NCI-H2029 (cell line): Measurements from ENCODE around the gene MSH3.
"Not testable (repeated sequence)": the region's sequence is repeated elsewhere in the genome, so short reads cannot be mapped to it uniquely, and the experiment has no call there.

ENCODE experiments used
- DNase-seq: peaks from one replicate; lab custom pipeline; 2025; lab: John Stamatoyannopoulos, UW

MSH3 gene

DNA sequence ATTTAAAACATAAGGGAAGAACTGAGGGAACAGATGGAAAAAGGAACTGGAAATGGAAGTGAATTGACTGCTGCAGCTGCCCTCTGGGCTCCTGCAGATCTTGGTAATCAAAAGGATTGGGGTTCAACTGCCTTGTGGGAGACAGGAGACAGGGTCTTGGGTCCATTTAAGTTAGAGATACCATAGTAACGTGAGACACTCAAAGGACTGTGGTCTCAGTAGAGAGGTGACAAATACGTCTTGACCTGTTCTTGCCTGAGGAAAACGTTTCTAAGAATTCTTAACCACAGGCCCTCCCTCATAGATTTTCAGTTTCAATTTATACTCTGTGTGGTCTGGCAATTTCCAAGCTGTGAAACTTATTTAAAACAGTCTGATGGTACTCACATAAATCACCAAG lies 101.2 kb downstream of the MSH3 start:
- DNase-seq, result no peak

DNA sequence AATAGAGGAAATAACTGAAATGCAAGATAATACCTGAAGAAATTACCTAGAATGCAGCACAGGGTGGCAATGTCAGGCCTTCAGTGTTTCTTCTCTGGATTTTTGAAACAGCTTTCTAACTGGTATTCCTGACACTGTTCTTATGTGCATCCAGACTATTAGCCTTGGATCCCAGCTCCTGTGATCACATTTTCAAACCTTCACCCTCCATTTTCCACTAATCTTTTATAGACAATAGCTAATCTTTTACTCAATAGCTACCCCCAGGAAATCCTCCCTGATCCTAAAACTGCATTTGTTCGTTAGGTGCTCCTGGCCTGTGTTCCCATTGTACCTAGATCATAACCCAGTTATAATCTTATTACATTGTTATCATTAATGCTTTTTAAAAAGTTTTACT lies 101.8 kb downstream of the MSH3 start:
- DNase-seq, result no peak

DNA sequence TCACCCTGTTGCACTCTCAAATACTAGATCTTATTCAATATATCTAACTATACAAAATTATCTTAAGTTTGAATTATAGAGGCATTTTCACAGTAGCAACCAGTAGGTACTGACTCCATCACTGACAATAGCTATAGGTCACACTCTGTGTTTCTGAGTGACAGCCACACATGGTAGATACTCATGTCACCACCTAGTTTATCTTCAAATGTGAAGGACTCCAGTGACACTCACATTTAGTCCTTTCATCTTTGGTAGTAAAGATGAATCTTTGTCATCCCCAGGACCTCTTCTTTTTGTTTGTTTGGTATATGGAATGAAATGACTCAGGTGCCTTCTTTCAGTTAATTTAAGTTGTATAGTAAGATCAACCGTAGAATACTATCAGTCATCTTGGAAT lies 102.8 kb downstream of the MSH3 start:
- DNase-seq, result no peak

DNA sequence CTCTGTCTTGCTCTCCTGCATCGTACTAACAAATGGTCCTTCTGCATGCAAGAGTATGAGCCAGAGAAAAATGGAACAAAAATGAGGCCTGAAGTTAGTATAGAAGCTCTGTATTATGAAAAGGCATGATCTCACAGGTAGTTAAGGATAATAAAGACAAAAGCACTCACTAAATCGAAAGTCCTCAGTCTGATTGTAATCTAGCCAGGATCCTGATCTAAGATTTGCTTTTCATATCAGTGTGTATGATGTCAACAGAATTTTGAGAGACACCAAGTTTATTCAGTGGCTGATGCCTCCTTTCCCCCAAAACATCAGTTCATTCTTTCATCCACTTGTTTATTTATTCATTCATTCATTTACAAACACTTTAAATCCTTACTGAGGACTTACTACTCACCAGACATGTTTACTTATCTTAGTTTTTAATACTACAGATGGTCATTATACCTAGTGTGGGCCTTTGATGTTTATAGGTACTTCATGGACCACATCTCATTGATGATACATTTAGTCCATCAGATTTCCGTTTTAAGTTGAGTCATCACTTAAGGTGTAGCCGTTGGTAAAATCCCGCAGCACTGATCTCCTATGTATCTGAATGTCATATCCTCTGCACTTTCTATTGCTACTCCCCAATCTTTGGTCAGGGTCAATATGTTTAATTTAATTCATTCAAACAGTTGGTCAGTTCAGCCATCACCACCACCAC lies 105.6 kb downstream of the MSH3 start:
- DNase-seq, result no peak

DNA sequence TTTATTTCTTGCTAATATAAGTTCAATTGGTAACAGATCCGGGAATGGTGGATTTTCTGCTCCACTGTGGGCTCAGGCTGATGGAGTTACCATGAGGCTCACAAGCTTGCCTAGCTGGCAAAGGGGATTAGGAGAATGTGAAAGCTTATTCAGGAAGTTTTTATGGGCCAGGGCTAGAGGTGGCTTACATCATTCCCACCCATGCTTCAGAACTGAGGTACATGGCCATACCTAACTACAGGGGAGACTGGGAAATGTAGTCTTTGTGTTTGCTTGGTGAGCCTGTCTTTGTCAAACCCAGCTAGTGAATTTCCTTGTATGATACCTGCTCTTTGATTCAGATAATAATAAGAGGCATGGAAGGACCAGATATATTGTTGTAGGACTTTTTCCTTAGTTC lies 106.2 kb downstream of the MSH3 start:
- no peak for DNase-seq

DNA sequence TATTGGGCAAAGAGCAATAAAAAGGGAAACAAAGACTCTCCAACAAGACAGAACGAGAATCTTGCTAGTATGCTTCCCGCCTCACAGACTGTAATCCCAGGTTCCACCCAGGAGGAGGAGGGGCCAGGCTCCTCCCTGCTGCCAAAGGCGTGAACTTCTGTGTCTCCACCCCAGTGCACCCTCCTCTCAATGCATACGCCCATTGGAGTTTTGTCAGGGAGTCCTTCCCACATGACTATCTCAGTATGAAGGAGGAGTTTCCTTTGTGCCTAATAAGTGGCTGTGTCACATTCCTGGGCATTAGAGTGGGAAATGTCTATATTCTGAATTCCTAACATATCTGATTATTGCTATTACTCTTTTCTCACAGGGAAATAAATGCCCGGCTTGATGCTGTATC lies 106.7 kb downstream of the MSH3 start:
- no peak for DNase-seq

DNA sequence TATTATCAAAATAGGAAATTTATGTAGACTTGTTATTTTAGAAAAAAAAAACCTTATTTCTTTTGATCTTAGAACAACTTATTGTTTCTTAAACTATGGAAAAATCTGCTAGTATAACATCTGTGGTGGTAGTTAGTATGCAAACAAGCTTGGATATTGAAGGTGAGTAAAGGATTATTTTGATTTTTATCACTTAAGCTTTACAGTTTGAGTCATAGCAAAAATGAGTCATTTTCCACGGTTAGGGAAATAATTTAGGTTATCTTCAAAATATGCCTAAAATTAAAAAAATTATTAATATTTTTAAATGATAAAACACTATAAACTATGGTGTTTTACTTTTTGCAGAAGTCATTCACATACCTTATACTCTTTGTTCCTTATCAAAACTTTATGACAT lies 107.5 kb downstream of the MSH3 start:
- DNase-seq, result no peak

DNA sequence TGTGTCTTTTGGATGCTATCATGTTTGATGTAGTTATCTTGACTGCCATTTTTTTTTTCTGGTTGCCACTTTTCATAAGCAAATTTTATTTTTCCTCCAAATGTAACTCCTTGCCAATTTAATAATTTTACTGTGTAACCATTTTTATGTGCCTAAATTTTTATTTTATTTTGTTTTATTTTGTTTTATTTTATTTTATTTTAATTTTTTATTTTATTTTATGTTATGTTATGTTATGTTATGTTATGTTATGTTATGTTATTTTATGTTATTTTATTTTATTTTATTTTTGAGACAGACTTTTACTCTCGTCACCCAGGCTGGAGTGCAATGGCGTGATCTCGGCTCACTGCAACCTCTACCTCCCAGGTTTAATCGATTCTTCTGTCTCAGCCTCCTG lies 108.1 kb downstream of the MSH3 start:
- no peak for DNase-seq

DNA sequence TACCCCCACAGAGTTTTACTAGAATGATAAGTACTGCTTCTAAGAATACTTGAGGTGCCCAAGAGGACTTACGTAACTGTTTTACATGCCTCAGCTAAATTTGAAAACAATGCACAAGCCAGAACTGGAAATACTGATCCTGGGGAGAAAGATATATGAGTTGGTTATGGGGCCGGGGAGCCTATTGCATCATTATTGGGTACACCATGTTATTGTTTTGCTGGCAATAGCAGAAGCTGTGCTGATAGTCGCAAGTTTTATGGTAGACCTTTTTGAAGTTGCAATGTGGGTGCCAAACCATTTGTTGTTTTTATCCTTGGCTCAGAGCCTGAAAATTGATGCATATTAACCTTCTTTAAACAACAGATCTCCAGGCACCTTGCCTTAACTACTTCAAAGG lies 108.8 kb downstream of the MSH3 start:
- no peak for DNase-seq

DNA sequence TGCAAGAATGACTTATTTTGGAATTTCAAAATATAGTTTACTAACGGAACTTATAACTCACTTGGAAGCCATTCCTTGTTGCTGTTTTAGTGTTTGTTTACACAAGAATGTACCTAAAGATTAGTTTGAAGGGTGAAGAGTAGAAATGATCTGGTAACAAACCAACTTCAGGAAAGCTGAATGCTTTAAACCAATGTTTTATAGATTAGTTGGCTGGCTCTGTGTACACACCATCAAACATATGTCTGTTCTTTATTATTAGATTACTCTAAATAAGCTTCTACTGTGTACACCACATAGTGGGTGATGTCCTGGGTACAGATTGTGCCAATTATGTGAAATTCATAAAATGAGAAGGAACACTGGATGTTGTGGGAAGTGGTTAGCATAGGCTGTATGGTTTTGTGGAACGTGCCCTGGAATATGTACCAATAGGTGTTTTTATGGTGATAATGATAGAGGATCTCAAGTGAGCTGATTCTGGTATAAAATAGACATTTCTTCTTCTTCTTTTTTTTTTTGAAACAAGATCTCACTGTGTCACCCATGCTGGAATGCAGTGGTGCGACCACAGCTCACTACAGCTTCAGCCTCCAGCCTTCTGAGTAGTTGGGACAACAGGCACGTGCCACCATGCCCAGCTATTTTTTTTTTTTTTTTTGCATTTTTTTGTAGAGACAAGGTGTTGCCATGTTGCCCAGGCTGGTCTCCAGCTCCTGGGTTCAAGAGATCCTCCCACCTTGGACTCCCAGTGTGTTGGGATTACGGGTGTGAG lies 109.6 kb downstream of the MSH3 start:
- no peak for DNase-seq

DNA sequence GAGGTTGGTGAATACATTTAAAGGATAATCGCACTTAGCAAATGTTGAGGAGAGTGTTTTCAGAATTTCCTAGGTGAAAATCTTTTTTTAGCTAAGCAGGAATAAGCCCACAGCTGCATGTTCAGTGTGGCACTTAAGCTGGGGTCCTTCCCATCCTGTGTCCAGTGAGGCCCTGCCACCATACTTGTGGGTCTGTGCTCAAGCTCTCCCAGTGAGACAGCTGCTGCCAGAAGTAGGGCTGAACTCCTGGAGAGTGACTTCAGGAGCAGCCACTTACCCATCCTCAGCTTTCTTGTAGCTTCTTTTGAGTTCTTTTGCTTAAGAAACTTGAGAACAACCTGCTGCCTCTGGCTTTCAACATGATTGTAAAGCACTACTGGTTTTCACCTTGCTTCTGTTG lies 110.3 kb downstream of the MSH3 start:
- DNase-seq, result no peak

DNA sequence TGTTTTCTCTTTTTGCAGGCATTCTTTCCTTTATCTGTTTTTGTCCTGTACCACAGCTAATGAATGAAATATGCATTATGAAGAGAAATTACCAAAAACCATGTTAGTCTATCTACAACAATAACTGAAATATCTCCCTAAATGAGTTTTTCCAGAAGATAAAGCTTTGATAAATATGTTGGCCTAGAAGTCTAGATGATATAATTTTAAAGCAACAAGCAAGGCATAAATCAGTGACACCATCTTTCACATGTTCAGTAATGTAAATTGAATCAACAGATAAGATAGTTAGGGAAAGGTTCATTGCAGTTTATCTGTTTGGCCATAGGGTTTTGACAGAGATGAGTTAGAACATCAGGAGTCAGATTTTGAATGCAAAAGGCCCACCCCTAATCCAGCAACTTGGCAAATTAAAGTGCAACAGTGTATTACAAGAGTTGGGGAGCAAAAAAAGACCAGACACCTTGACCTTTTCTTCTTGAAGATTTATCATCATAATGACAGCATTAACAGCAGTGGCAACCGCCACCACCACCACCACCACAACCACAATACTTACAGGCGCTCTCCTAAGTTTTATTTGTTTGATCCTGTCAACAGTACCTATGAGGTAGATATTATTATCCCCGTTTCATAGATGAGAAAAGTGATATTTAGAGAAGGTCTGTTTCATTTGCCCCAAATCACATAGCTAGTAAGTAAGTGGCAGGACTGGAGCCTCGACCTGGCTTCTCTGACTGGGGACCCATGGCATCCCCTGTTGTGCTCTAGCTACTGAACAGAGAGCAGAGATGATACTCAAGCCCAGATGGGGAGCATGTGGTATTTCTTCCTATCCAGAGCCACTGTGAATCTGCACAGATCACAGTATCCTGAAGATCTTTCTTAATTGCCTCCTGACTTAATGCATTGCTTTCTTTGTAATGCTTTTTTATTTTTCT lies 123.2 kb downstream of the MSH3 start:
- DNase-seq, result no peak

DNA sequence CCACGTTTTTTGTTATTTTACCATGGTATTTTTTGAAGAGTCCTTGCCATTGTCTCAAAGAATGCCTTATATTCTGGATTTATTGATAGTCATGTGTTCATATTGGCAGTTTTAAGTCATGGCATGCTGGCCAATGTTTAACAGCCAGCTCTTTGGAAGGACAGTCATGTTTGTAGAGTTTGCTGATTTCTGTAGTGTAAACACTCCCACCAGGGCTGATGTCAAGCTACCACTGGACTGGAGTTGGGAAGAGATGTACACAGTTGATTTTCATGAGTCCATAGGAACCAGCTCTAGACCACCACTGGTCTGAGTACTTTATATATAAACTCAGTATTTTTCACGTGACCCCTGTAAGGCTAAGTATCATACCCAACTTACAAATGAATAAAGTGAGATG lies 125.6 kb downstream of the MSH3 start:
- no peak for DNase-seq

DNA sequence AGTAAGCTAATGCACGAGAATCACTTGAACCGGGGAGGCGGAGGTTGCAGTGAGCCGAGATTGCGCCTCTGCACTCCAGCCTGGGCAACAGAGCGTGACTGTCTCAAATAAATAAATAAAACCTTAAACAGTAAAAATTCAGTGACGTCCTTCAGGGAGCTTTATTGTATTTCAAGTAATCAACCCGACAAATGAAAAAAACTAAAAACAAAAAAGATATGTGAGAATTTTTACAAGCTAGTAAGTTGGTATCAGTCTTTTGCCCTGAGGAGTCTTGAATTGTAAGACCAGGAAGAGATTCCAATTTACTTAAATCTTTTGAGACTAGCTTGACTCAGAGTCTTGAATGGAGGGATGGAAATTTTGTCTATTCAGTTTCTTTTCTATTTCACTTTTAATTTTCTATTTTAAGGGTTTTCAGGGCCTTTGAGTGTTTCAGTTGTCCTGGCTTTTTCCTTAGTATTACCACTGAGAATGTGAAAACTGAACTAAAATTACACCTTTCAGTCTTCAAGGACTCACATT lies 126.4 kb downstream of the MSH3 start:
- DNase-seq, result no peak

DNA sequence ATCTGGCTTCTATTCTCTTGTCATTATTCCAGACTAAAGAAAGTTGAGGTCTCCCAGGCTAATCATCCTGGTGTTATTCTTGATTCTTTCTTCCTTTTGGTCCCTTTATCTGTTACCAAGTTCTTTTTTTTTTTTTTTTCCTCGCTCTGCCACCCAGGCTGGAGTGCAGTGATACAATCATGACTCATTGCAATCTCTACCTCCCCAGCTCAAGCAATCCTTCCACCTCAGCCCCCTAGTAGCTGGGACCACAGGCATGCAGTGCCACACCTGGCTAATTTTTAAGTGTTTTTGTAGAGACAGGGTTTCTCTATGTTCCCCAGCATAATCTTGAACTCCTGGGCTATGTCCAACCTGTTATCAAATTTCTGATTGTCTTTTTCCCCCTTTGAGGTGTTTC lies 126.9 kb downstream of the MSH3 start:
- no peak for DNase-seq

DNA sequence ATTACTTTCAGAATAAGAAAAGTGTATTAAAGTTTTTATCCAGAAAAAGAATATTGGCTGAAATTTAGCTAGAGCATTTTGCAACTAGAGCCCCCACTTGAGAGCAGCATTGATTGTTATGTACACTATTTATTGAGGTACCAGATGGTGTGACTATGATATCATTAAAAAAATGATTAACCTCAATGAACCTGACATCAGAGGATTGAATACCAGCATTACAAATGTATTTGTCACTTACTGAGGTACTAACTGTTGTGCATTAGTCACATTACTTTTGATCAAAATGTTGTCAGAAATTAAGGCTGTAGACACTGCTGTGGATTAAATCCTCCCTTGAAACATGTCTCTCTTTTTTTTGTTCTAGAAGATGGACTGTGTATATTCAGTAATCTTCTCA lies 128.2 kb downstream of the MSH3 start:
- no peak for DNase-seq

DNA sequence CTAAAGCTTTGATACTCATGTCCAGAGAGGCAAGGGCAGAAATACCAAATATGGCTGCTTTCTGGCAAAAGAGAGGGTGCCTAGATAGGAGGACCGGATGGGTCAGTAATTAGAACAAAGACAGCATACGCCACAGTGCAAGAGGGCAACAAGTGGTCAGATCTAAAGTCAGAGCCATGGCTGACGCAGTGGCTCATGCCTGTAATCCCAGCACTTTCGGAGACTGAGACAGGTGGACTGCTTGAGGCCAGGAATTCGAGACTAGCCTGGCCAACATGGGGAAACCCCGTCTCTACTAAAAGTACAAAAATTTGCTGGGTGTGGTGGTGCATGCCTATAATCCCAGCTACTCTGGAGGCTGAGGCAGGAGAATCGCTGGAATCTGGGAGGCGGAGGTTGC lies 129.3 kb downstream of the MSH3 start:
- not testable (repeated sequence) for DNase-seq

DNA sequence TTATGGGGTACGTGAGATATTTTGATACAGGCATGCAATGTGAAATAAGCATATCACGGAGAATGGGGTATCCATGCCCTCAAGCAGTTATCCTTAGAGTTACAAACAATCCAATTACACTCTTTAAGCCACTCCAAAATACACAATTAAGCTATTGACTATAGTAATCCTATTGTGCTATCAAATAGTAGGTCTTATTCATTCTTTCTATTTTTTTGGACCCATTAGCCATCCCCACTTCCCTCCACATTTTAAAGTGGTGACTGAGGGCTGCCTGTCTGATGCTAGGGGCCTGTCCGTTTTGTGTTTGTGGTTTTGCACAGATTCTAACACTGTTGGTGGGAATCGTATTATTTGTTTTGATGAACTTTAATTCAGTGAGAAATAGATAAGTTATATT lies 130.0 kb downstream of the MSH3 start:
- DNase-seq, result no peak

DNA sequence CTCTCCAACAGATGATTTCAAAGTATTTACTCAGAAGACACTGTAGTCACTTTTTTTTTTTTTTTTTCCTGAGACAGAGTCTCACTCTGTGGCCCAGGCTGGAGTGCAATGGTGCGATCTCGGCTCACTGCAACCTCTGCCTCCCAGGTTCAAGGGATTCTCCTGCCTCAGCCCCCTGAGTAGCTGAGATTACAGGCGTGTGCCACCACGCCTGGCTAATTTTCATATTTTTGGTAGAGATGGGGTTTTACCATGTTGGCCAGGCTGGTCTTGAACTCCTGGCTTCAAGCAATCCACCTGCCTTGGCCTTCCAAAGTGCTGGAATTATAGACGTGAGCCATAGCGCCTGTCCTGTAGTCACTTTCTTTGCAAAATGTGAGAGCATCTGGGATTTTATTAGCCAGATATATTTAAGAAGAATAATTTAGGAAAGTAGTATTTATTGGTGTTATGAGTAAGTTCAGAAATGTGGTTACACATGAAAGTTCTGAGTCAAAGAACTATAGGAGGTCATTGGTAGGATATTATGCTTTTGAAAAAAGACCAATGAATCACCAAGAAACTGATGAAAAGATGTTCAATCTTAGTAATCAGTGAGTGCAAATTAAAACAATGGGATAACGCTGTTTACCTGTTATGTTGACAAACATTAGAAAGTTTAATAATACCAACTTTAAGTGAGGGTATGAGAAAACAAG lies 135.0 kb downstream of the MSH3 start:
- not testable (repeated sequence) for DNase-seq

DNA sequence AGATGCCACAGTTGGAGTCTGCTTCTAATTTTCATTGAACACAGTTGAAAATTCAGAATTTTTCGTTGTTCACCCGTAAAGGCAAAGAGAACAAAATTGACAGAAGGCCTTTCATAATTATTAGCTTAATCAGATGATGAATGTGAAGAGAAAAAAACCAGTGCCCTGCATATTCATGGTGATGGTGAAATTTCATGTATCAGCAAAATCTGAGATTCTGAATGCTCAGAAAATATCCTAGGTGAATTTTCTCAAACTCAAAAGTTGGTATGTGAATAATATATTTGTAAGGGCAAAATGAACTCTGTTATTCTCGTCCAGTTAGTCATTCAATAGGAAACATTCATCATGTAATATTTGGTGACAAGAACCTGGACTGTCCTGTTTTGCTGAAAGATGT lies 136.2 kb downstream of the MSH3 start:
- DNase-seq, result no peak

DNA sequence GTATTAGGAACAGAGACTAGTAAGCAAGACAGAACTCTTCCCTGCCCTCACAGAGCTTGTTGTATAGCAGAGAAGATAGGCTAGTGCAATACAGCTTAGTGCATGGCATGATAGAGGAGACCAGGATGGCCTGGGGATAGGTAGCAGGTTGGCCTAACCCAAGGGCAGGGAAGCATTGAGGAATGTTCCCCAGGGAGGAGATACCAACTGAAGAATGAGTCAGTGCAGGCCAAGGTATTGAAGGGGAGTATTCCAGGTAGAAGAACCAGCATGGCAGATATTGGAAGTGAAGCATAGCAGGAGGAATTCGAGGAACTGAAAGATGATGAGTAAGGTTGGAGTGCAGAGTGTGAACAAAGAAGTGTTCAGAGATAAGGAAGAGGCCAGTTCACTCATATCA lies 138.9 kb downstream of the MSH3 start:
- no peak for DNase-seq

DNA sequence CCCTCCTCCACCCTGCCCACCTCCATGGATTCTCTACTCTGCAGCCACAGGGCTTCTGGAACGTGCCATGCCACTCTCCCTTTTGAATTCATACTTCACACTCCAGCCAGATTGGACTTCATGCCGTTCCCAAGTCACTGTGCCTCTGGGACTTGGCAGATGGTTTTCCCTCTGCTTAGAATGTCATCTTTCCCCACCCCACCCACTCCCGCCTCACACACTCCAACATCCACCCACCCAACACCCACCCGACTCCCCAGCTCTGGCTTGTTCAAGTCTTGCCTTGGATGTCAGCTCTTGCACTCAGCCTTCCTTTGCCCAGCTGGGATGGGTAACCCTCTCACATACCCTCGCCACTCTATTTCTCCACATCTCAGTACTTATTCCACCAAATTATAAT lies 142.4 kb downstream of the MSH3 start:
- DNase-seq, result no peak
